ENCODE data around the gene TNFSF15. TPM values are rescaled to one million over a fixed set of nuclear protein-coding genes. Genes with fewer than 3 reads are reported as not detected.

TNFSF15 gene
- total RNA-seq, 2 experiments from 2014 or later: 0.12 to 0.14 TPM

GRCh38 chr9:114837923-114838322 lies 32.1 kb upstream of the TNFSF15 start:
- Mint-ChIP-seq H3K9me3 (no peaks in the 10 kb centered on the region), H3K4me3 (no peak overlapping the region), H3K4me1 (ENCODE audit: low read depth) (peaks cover 7% of the 10 kb centered on the region), H3K27me3 (no peaks in the 10 kb centered on the region), H3K27ac (no peak overlapping the region), H3K36me3 (no peaks in the 10 kb centered on the region)
- intact Hi-C loops (cut with micrococcal nuclease): no loop called here
- ChIA-PET CTCF (no interaction called here), POLR2A (no interaction called here)
- DNase-seq: no peak

- peak; percentile 36 for DNase-seq
- Mint-ChIP-seq H3K27ac (no peak overlapping the region), H3K4me1 (ENCODE audit: low read depth) (peaks cover 7% of the 10 kb centered on the region), H3K9me3 (no peaks in the 10 kb centered on the region), H3K4me3 (no peak overlapping the region), H3K27me3 (no peaks in the 10 kb centered on the region), H3K36me3 (no peaks in the 10 kb centered on the region)
- intact Hi-C loops (cut with micrococcal nuclease): no loop called here
- POLR2A ChIA-PET: no interaction called here
- CTCF ChIA-PET: no interaction called here
Measured at GRCh38 chr9:114836769-114837168, 30.9 kb upstream of the TNFSF15 start.

- intact Hi-C loops (cut with micrococcal nuclease): no loop called here
- Mint-ChIP-seq H3K27ac (no peak overlapping the region), H3K4me3 (no peak overlapping the region), H3K9me3 (no peaks in the 10 kb centered on the region), H3K36me3 (no peaks in the 10 kb centered on the region), H3K4me1 (ENCODE audit: low read depth) (peaks cover 7% of the 10 kb centered on the region), H3K27me3 (no peaks in the 10 kb centered on the region)
- POLR2A ChIA-PET: no interaction called here
- no peak for DNase-seq
- CTCF ChIA-PET: interaction anchor here (0.7 kb wide), 1 partner anchor 172 kb away, joined by 3 read pairs; no protein-coding TSS in a partner anchor
Measured at GRCh38 chr9:114834386-114834785, 28.5 kb upstream of the TNFSF15 start.

GRCh38 chr9:114830546-114830945 lies 24.7 kb upstream of the TNFSF15 start:
- intact Hi-C loops (cut with micrococcal nuclease): no loop called here
- no peak overlapping the region for H3K27ac Mint-ChIP-seq
- H3K27me3 Mint-ChIP-seq: no peaks in the 10 kb centered on the region
- peaks cover 13% of the 10 kb centered on the region for H3K4me1 Mint-ChIP-seq (ENCODE audit: low read depth)
- ChIA-PET POLR2A (no interaction called here), CTCF (no interaction called here)
- no peak overlapping the region for H3K4me3 Mint-ChIP-seq
- H3K9me3 Mint-ChIP-seq: no peaks in the 10 kb centered on the region
- no peaks in the 10 kb centered on the region for H3K36me3 Mint-ChIP-seq
- no peak for DNase-seq

GRCh38 chr9:114829574-114830440 lies 24.0 kb upstream of the TNFSF15 start:
- peaks cover 13% of the 10 kb centered on the region for H3K4me1 Mint-ChIP-seq (ENCODE audit: low read depth)
- DNase-seq: no peak
- H3K36me3 Mint-ChIP-seq: no peaks in the 10 kb centered on the region
- no peaks in the 10 kb centered on the region for H3K9me3 Mint-ChIP-seq
- POLR2A ChIA-PET: no interaction called here
- intact Hi-C loops (cut with micrococcal nuclease): loop anchor here (2.0 to 5.0 kb wide), 3 partner anchors 23 to 377 kb away; partner anchors contain the start of gene TNFSF15
- no peaks in the 10 kb centered on the region for H3K27me3 Mint-ChIP-seq
- CTCF ChIA-PET: interaction anchor here (0.6 kb wide), 1 partner anchor 87 kb away, joined by 3 read pairs; no protein-coding TSS in a partner anchor
- H3K4me3 Mint-ChIP-seq: no peak overlapping the region
- H3K27ac Mint-ChIP-seq: no peak overlapping the region

GRCh38 chr9:114828303-114828650 lies 22.4 kb upstream of the TNFSF15 start:
- H3K4me3 Mint-ChIP-seq: no peak overlapping the region
- intact Hi-C loops (cut with micrococcal nuclease): loop anchor here (2.0 to 5.0 kb wide), 3 partner anchors 21 to 379 kb away; partner anchors contain the start of gene TNFSF15
- H3K4me1 Mint-ChIP-seq (ENCODE audit: low read depth): peaks cover 13% of the 10 kb centered on the region
- H3K36me3 Mint-ChIP-seq: no peaks in the 10 kb centered on the region
- no peaks in the 10 kb centered on the region for H3K9me3 Mint-ChIP-seq
- ChIA-PET CTCF (interaction anchor here (0.6 to 1.3 kb wide), 3 partner anchors 71 to 145 kb away, joined by 3 to 4 read pairs (median 4); no protein-coding TSS in a partner anchor), POLR2A (no interaction called here)
- DNase-seq: no peak
- H3K27me3 Mint-ChIP-seq: no peaks in the 10 kb centered on the region
- H3K27ac Mint-ChIP-seq: no peak overlapping the region

- ChIA-PET POLR2A (no interaction called here), CTCF (interaction anchor here (0.8 to 1.3 kb wide), 2 partner anchors 71 to 147 kb away, joined by 3 to 4 read pairs; no protein-coding TSS in a partner anchor)
- no peaks in the 10 kb centered on the region for H3K9me3 Mint-ChIP-seq
- DNase-seq: peak; percentile 40
- H3K4me3 Mint-ChIP-seq: no peak overlapping the region
- no peaks in the 10 kb centered on the region for H3K36me3 Mint-ChIP-seq
- no peak overlapping the region for H3K27ac Mint-ChIP-seq
- H3K27me3 Mint-ChIP-seq: no peaks in the 10 kb centered on the region
- H3K4me1 Mint-ChIP-seq (ENCODE audit: low read depth): peaks cover 15% of the 10 kb centered on the region
- intact Hi-C loops (cut with micrococcal nuclease): loop anchor here (2.0 to 5.0 kb wide), 3 partner anchors 21 to 380 kb away; partner anchors contain the start of gene TNFSF15
Measured at GRCh38 chr9:114827641-114828302, 21.9 kb upstream of the TNFSF15 start.

- Mint-ChIP-seq H3K27ac (no peak overlapping the region), H3K4me1 (ENCODE audit: low read depth) (peaks cover 24% of the 10 kb centered on the region), H3K27me3 (no peaks in the 10 kb centered on the region), H3K4me3 (no peak overlapping the region), H3K36me3 (no peaks in the 10 kb centered on the region), H3K9me3 (no peaks in the 10 kb centered on the region)
- POLR2A ChIA-PET: no interaction called here
- intact Hi-C loops (cut with micrococcal nuclease): loop anchor here (5.0 kb wide), 2 partner anchors 134 to 381 kb away; no protein-coding TSS in a partner anchor
- DNase-seq: no peak
- CTCF ChIA-PET: no interaction called here
Measured at GRCh38 chr9:114826431-114826830, 20.6 kb upstream of the TNFSF15 start.

- H3K4me3 Mint-ChIP-seq: no peak overlapping the region
- no peak overlapping the region for H3K27ac Mint-ChIP-seq
- H3K9me3 Mint-ChIP-seq: no peaks in the 10 kb centered on the region
- DNase-seq: no peak
- H3K36me3 Mint-ChIP-seq: no peaks in the 10 kb centered on the region
- no peaks in the 10 kb centered on the region for H3K27me3 Mint-ChIP-seq
- intact Hi-C loops (cut with micrococcal nuclease): loop anchor here (5.0 kb wide), 2 partner anchors 133 to 382 kb away; no protein-coding TSS in a partner anchor
- peaks cover 24% of the 10 kb centered on the region for H3K4me1 Mint-ChIP-seq (ENCODE audit: low read depth)
- CTCF ChIA-PET: no interaction called here
- POLR2A ChIA-PET: interaction anchor here (1.1 kb wide), 1 partner anchor 32 kb away, joined by 3 read pairs; no protein-coding TSS in a partner anchor
Measured at GRCh38 chr9:114825126-114825795, 19.4 kb upstream of the TNFSF15 start.

- H3K27ac Mint-ChIP-seq: no peak overlapping the region
- ChIA-PET POLR2A (interaction anchor here (0.6 kb wide), 1 partner anchor 112 kb away, joined by 5 read pairs; no protein-coding TSS in a partner anchor), CTCF (interaction anchor here (0.6 kb wide), 1 partner anchor 86 kb away, joined by 3 read pairs; no protein-coding TSS in a partner anchor)
- H3K9me3 Mint-ChIP-seq: no peaks in the 10 kb centered on the region
- no peaks in the 10 kb centered on the region for H3K27me3 Mint-ChIP-seq
- H3K36me3 Mint-ChIP-seq: no peaks in the 10 kb centered on the region
- DNase-seq: no peak
- intact Hi-C loops (cut with micrococcal nuclease): no loop called here
- peaks cover 24% of the 10 kb centered on the region for H3K4me1 Mint-ChIP-seq (ENCODE audit: low read depth)
- no peak overlapping the region for H3K4me3 Mint-ChIP-seq
Measured at GRCh38 chr9:114824110-114824509, 18.3 kb upstream of the TNFSF15 start.

- Mint-ChIP-seq H3K9me3 (no peaks in the 10 kb centered on the region), H3K4me3 (no peak overlapping the region), H3K27me3 (no peaks in the 10 kb centered on the region), H3K4me1 (ENCODE audit: low read depth) (peaks cover 24% of the 10 kb centered on the region), H3K36me3 (no peaks in the 10 kb centered on the region), H3K27ac (no peak overlapping the region)
- POLR2A ChIA-PET: interaction anchor here (0.6 kb wide), 1 partner anchor 113 kb away, joined by 5 read pairs; no protein-coding TSS in a partner anchor
- no peak for DNase-seq
- CTCF ChIA-PET: interaction anchor here (0.6 to 0.8 kb wide), 2 partner anchors 83 to 85 kb away, joined by 3 read pairs; no protein-coding TSS in a partner anchor
- intact Hi-C loops (cut with micrococcal nuclease): no loop called here
Measured at GRCh38 chr9:114823441-114823840, 17.6 kb upstream of the TNFSF15 start.

GRCh38 chr9:114822708-114823107 lies 16.9 kb upstream of the TNFSF15 start:
- Mint-ChIP-seq H3K36me3 (no peaks in the 10 kb centered on the region), H3K4me1 (ENCODE audit: low read depth) (peaks cover 23% of the 10 kb centered on the region), H3K4me3 (no peak overlapping the region), H3K27ac (no peak overlapping the region), H3K9me3 (no peaks in the 10 kb centered on the region), H3K27me3 (no peaks in the 10 kb centered on the region)
- CTCF ChIA-PET: no interaction called here
- POLR2A ChIA-PET: no interaction called here
- DNase-seq: no peak
- intact Hi-C loops (cut with micrococcal nuclease): no loop called here

All from activated CD4-positive, alpha-beta memory T cell treated with anti-CD3 and anti-CD28 coated beads for 36 hours (primary cell).